Activated naive CD8-positive, alpha-beta T cell treated with anti-CD3 and anti-CD28 coated beads, Interleukin-2, amount 10 ng/mL, durations not matched to agents 7 days and 5 days (primary cell): ENCODE data around the gene TMEM258. TPM values are rescaled to one million over a fixed set of nuclear protein-coding genes. Genes with fewer than 3 reads are reported as not detected.

ENCODE experiments used
- ATAC-seq: fragments of 150-1000 bp; cut with Tn5 transposase; one replicate; pipeline ENCODE4 v1.10.0; 2021; ENCODE audit warnings: low read depth, moderate library complexity
- POLR2A ChIA-PET: fragments of 350-600 bp; sonication (Branson Sonifier 250); formaldehyde crosslinking; loops from one replicate; lab custom pipeline; 2021; ENCODE audit warnings: antibody characterized with exemption; lab: Charles Lee
- DNase-seq: peaks from one replicate; pipeline ENCODE4 v3.0.0; 2021
- H3K27ac Mint-ChIP-seq: one replicate; pipeline ENCODE4 v1.8.0; 2022; ENCODE audit warnings: mild to moderate bottlenecking, mixed read lengths
- H3K27me3 Mint-ChIP-seq: one replicate; pipeline ENCODE4 v1.8.0; 2022; ENCODE audit warnings: mild to moderate bottlenecking, moderate library complexity, mixed read lengths
- H3K36me3 Mint-ChIP-seq: one replicate; pipeline ENCODE4 v1.8.0; 2021; ENCODE audit warnings: mild to moderate bottlenecking, mixed read lengths
- H3K4me1 Mint-ChIP-seq: one replicate; pipeline ENCODE4 v1.8.0; 2021; ENCODE audit warnings: mixed read lengths
- H3K4me3 Mint-ChIP-seq: one replicate; pipeline ENCODE4 v1.8.0; 2022; ENCODE audit warnings: mild to moderate bottlenecking, moderate library complexity, mixed read lengths
- H3K9me3 Mint-ChIP-seq: one replicate; pipeline ENCODE4 v1.8.0; 2021; ENCODE audit warnings: mixed read lengths
- total RNA-seq, 2 experiments: library from RNA; stranded (reverse); gene quantifications; one replicate each; pipeline ENCODE4 v1.2.3, GENCODE V29; 2021

TMEM258 gene
- total RNA-seq, 2 experiments from 2014 or later = 127 to 140 TPM

DNA sequence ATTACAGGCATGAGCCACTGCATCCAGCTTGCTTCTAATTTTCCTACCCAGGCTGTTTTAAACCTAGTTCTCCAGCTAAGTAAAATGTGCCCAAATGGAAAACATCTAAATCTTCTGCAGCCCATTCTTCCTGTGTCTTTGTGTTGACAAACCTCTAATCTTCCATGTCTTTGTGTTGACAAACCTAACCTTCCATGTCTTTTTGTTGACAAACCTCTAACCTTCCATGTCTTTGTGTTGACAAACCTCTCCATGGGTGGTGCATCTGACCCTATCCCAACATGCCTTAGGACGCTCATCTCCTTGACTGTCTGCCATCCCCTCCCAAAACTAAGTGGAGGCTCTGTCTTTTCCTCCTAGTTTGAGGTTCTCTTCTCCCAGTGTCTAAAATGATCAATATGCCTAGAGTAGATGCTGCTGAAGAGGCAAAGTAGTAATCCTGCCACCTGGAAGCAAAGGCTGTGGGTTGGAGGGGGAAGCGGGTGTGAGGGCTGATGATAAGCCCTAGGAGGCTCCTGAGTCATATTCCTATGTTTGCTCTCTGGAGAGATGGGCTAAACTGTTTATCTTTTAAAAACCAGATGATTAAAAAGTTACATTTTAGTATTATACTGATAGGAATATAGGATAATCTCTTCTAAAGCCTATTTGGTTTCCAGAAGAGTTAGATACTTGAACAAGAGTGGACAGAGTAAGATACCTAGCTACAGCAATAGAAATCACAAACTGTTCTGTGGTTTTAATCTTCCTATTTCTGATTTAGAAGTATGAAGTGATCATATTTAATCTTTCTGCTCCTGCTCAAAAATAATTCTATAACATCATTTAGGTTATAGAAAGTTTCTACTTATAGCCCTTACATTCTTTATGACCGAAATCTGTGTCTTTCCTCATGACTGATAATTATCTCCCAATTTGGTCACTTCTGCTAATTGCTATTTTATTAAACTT lies 8.2 kb upstream of the TMEM258 start:
- POLR2A ChIA-PET = interaction anchor here (0.9 to 2.6 kb wide), 3 partner anchors 8 to 30 kb away, joined by 3 to 12 read pairs (median 7); partner anchors contain the start of genes FEN1 and TMEM258
- Mint-ChIP-seq H3K27ac (peak overlapping the region; percentile 8), H3K36me3 (peaks cover 38% of the 10 kb centered on the region), H3K9me3 (no peaks in the 10 kb centered on the region), H3K4me3 (no peak overlapping the region), H3K4me1 (peaks cover 22% of the 10 kb centered on the region), H3K27me3 (no peaks in the 10 kb centered on the region)
- ATAC-seq (no peak), DNase-seq (no peak)

GRCh38 chr11:61799665-61800284 lies 7.4 kb upstream of the TMEM258 start:
- H3K4me3 Mint-ChIP-seq = no peak overlapping the region
- no peak overlapping the region for H3K27ac Mint-ChIP-seq
- H3K9me3 Mint-ChIP-seq = no peaks in the 10 kb centered on the region
- POLR2A ChIA-PET = interaction anchor here (3.3 kb wide), 1 partner anchor 16 kb away, joined by 24 read pairs; the partner anchor contains the start of gene FADS1
- DNase-seq = no peak
- H3K36me3 Mint-ChIP-seq = peaks cover 38% of the 10 kb centered on the region
- peaks cover 24% of the 10 kb centered on the region for H3K4me1 Mint-ChIP-seq
- no peaks in the 10 kb centered on the region for H3K27me3 Mint-ChIP-seq
- no peak for ATAC-seq

DNA sequence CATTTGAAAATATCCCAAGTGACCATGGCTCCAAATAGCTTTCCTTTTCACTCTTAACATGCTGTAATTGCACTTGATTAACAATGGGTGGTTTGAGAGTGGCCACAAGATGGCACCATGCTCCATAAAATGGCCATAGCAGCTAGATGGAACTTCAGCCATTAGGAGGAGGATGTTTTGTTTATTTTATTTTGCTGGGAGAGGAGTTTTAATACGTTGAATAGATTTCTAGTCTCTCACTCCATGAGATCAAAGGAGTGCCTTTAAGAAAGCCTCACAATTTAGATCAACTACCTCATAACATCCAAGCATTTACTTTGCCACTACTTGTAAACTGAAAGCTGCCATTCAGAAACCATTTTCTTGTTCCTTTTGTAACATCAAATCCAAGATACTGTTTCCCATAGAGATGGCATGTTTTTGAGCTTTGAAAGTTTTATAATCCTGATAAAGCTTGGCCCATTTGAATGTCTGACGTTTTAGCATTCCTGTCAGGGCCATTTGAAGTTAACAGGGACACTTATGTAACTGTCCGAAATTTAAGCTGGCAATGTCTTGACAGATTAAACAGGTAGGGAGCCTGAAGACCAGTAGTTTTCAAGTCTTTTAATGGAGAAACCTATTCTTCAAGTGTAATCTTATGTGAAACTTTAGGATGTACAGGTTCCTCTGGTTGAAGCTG lies 5.0 kb upstream of the TMEM258 start:
- POLR2A ChIA-PET = interaction anchor here (0.9 to 3.3 kb wide), 8 partner anchors 11 to 285 kb away, joined by 3 to 24 read pairs (median 6); partner anchors contain the start of genes FADS1 and FADS2
- peaks cover 29% of the 10 kb centered on the region for H3K36me3 Mint-ChIP-seq
- no peak for ATAC-seq
- DNase-seq = no peak
- no peak overlapping the region for H3K4me3 Mint-ChIP-seq
- no peaks in the 10 kb centered on the region for H3K9me3 Mint-ChIP-seq
- H3K4me1 Mint-ChIP-seq = peaks cover 34% of the 10 kb centered on the region
- peak overlapping the region; percentile 26 for H3K27ac Mint-ChIP-seq
- no peaks in the 10 kb centered on the region for H3K27me3 Mint-ChIP-seq

- peaks cover 40% of the 10 kb centered on the region for H3K4me1 Mint-ChIP-seq
These were observed 3.6 kb upstream of the TMEM258 start for GRCh38 chr11:61795876-61796526.

GRCh38 chr11:61795459-61795858 lies 3.1 kb upstream of the TMEM258 start:
- H3K9me3 Mint-ChIP-seq = no peaks in the 10 kb centered on the region
- POLR2A ChIA-PET = no interaction called here
- H3K4me3 Mint-ChIP-seq = peak overlapping the region; percentile 46
- H3K27ac Mint-ChIP-seq = no peak overlapping the region
- DNase-seq = no peak
- ATAC-seq = no peak
- peaks cover 24% of the 10 kb centered on the region for H3K36me3 Mint-ChIP-seq
- H3K4me1 Mint-ChIP-seq = peaks cover 44% of the 10 kb centered on the region
- H3K27me3 Mint-ChIP-seq = no peaks in the 10 kb centered on the region

More at GRCh38 chr11:61795876-61796526, 3.6 kb upstream of the TMEM258 start:
- Mint-ChIP-seq H3K4me3 (no peak overlapping the region), H3K27me3 (no peaks in the 10 kb centered on the region), H3K27ac (no peak overlapping the region), H3K9me3 (no peaks in the 10 kb centered on the region), H3K36me3 (peaks cover 24% of the 10 kb centered on the region)
- no peak for DNase-seq
- ATAC-seq = no peak
- POLR2A ChIA-PET = interaction anchor here (0.8 kb wide), 1 partner anchor 38 kb away, joined by 4 read pairs; no protein-coding TSS in a partner anchor

GRCh38 chr11:61794579-61794978 lies 2.2 kb upstream of the TMEM258 start:
- Mint-ChIP-seq H3K4me3 (peak overlapping the region; percentile 46), H3K27ac (no peak overlapping the region), H3K4me1 (peaks cover 47% of the 10 kb centered on the region), H3K36me3 (peaks cover 24% of the 10 kb centered on the region), H3K27me3 (no peaks in the 10 kb centered on the region), H3K9me3 (no peaks in the 10 kb centered on the region)
- DNase-seq (no peak), ATAC-seq (no peak)
- POLR2A ChIA-PET = interaction anchor here (3.7 kb wide), 1 partner anchor 21 kb away, joined by 34 read pairs; the partner anchor contains the start of gene FADS1

DNA sequence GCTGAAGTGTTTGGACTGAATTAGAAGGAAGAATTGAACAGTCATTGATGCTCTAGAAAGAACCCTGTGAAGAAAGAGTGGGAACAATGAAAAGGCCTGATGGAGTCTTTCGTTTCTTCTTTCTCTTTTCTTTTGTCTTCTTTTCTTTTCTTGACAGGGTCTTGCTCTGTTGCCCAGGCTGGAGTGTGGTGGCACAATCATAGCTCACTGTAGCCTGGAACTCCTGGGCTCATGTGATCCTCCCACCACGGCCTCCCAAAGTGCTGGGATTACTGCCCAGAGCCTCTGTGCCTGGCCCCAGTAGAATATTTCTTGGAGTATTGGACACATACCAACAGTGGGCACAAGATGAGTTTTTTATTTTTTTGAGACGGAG lies 1.4 kb upstream of the TMEM258 start:
- ATAC-seq (no peak), DNase-seq (no peak)
- Mint-ChIP-seq H3K27ac (peak overlapping the region; percentile 76), H3K4me1 (peaks cover 44% of the 10 kb centered on the region), H3K9me3 (no peaks in the 10 kb centered on the region), H3K4me3 (peak overlapping the region; percentile 91), H3K27me3 (no peaks in the 10 kb centered on the region), H3K36me3 (peaks cover 29% of the 10 kb centered on the region)
- POLR2A ChIA-PET = interaction anchor here (1.3 to 3.7 kb wide), 5 partner anchors 8 to 154 kb away, joined by 3 to 34 read pairs (median 7); partner anchors contain the start of genes FADS1 and FADS2

DNA sequence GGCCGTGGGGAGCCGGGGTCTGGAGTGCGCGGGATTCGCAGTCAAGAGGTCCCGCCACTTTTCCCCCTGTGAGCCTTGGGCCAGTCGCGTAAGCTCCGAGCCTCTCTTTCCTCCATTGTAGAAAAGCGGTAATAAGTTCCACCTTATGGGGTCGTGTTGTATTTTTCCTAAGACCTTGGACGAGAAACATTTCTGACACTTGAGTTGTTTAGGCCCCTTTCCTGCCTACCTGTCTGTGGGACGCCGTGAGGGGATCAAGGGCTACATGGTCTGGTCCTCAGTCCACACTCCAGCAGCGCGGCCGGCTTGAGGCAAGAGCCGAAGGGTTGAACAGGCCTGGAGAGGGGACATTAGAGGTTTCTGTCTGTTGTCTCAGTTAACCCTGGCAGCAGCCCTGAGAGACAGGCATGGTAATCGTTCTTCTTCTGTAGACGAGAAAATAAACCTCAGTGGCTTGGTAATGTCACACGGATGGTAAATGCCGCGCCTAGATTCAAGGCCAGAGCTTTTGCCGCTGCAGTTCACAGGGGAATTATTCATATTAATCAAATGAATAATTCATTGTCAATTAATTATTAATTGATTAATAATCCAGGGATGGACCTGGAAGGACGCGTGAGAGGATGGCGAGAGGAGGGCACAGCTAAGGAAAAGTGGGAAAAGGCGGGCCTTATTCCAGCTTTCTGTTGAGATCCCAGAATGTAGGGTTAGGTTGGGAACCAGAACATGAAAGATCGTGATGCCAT lies 857 bp upstream of the TMEM258 start:
- ATAC-seq = peak; percentile 35
- POLR2A ChIA-PET = interaction anchor here (0.6 to 3.7 kb wide), 17 partner anchors 9 to 462 kb away, joined by 3 to 34 read pairs (median 4); partner anchors contain the start of genes CPSF7, FADS1, FADS2 and MYRF
- Mint-ChIP-seq H3K4me3 (peak overlapping the region; percentile 91), H3K27me3 (no peaks in the 10 kb centered on the region), H3K36me3 (peaks cover 29% of the 10 kb centered on the region), H3K4me1 (peaks cover 49% of the 10 kb centered on the region), H3K27ac (peak overlapping the region; percentile 99), H3K9me3 (no peaks in the 10 kb centered on the region)
- DNase-seq = no peak

DNA sequence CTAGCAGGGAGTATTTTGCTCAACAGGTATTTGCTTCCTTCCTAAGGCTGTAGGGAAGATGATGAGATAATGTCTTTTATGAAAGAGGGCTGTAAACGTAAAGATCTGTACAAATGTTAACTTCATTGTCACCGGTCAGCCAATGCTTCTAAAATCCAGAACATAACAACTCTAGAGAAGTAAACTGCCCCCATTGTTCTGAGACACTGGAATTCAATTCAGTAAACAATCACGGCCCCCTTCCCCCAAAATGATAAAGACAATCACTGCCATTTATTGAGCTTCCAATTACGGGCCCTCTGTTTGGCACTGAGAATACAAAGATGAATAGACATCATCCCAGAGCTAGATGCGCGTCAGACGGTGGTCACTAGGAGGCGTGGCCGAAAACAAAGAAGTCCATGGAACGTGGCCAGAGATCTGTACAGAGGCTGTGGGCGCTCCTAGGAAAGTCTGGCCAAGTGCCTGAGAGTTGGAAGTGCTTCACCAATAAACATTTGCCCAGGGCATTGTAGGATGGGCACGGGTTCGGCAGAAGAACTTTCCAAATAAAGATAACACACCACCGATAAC lies 576 bp downstream of the TMEM258 start:
- Mint-ChIP-seq H3K9me3 (no peaks in the 10 kb centered on the region), H3K4me3 (peak overlapping the region; percentile 91), H3K4me1 (peaks cover 44% of the 10 kb centered on the region), H3K36me3 (peaks cover 24% of the 10 kb centered on the region), H3K27me3 (no peaks in the 10 kb centered on the region), H3K27ac (peak overlapping the region; percentile 99)
- ATAC-seq (no peak), DNase-seq (no peak)
- POLR2A ChIA-PET = interaction anchor here (0.6 to 3.7 kb wide), 9 partner anchors 9 to 290 kb away, joined by 4 to 34 read pairs (median 6); partner anchors contain the start of genes FADS1, FADS2 and MYRF

- Mint-ChIP-seq H3K27ac (peak overlapping the region; percentile 48), H3K27me3 (no peaks in the 10 kb centered on the region), H3K36me3 (peaks cover 13% of the 10 kb centered on the region), H3K4me3 (no peak overlapping the region), H3K9me3 (no peaks in the 10 kb centered on the region), H3K4me1 (peaks cover 25% of the 10 kb centered on the region)
- POLR2A ChIA-PET = no interaction called here
- DNase-seq (no peak), ATAC-seq (no peak)
These were observed 4.4 kb downstream of the TMEM258 start for GRCh38 chr11:61787928-61788491.

DNA sequence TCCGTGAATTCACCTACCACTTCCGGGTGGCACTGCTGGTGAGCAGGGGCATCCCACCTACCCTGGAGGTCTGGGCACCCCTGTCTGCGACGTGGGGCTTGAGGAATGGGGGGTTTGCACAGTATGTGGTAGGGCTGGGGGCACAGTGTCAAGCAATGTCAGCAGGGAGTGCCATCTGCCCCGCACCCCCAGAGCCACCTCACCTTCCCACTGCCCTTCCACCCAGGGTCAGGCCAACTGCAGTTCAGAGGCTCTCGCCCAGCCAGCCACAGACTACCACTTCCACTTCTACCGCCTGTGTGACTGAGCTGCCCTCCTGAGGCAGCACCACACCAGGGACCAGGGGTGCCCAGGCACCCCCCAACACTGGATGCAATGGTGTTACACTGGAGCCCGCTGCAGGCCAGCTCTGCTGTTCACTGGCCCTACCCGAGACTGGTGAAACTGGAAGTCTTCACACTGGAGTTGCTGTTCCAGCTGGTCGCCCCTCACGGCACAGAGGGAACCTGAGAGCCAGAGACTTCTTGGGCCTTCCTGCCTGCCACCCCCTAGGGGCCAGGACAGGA lies 6.5 kb downstream of the TMEM258 start:
- no peak overlapping the region for H3K27ac Mint-ChIP-seq
- H3K36me3 Mint-ChIP-seq = peaks cover 13% of the 10 kb centered on the region
- H3K9me3 Mint-ChIP-seq = no peaks in the 10 kb centered on the region
- H3K4me3 Mint-ChIP-seq = no peak overlapping the region
- peaks cover 15% of the 10 kb centered on the region for H3K4me1 Mint-ChIP-seq
- no peaks in the 10 kb centered on the region for H3K27me3 Mint-ChIP-seq
- POLR2A ChIA-PET = no interaction called here
- ATAC-seq = no peak
- no peak for DNase-seq
